OCI-LY7 (cell line): ENCODE data around the gene CWC25. TPM values are rescaled to one million over a fixed set of nuclear protein-coding genes. Genes with fewer than 3 reads are reported as not detected.
A peak's percentile ranks its signal among the peaks of the same experiment; 100 is the strongest.

Source experiments
- BruUV-seq: library from RNA; stranded (reverse); fragments of 400-500 nt; replicated peaks from 2 replicates; lab custom pipeline; 2021; lab: Mats Ljungman, UMichigan
- CTCF ChIA-PET: fragments of 300-600 bp; sonication (Branson Sonifier 250); formaldehyde crosslinking; loops from one replicate; lab custom pipeline; 2022; ENCODE audit warnings: antibody characterized with exemption; ENCODE audit not compliant: unreplicated experiment; lab: Charles Lee
- POLR2A ChIA-PET: fragments of 300-600 bp; sonication (Branson Sonifier 250); formaldehyde crosslinking; loops from one replicate; lab custom pipeline; 2022; ENCODE audit warnings: antibody characterized with exemption; lab: Charles Lee
- DNase-seq: peaks from one replicate; pipeline ENCODE4 v3.0.0-alpha.2; 2015; ENCODE audit warnings: low spot score
- H2AFZ ChIP-seq: fragments of 200-600 bp; sonication (generic), shearing (Covaris generic); 2 replicates; pipeline ENCODE4 v1.6.1; 2014; ENCODE audit warnings: mild to moderate bottlenecking, antibody characterized with exemption, low read length, moderate library complexity
- H3K27ac ChIP-seq: fragments of 200-600 bp; sonication (generic); 2 replicates; pipeline ENCODE4 v1.5.1; 2014; ENCODE audit warnings: mixed run types, low read depth, mild to moderate bottlenecking, moderate library complexity, low read length, inconsistent platforms; ENCODE audit not compliant: poor library complexity, severe bottlenecking
- H3K36me3 ChIP-seq: fragments of 200-600 bp; sonication (generic); 2 replicates; pipeline ENCODE4 v1.6.1; 2014; ENCODE audit warnings: mild to moderate bottlenecking, antibody characterized with exemption, low read length, moderate library complexity, mixed read lengths; ENCODE audit not compliant: insufficient read depth
- H3K4me1 ChIP-seq: fragments of 200-600 bp; sonication (generic); 2 replicates; pipeline ENCODE4 v1.5.1; 2014; ENCODE audit warnings: mild to moderate bottlenecking, low read length; ENCODE audit not compliant: insufficient read depth, poor library complexity, severe bottlenecking
- H3K4me2 ChIP-seq: fragments of 200-600 bp; sonication (generic); 2 replicates; pipeline ENCODE4 v1.6.1; 2014; ENCODE audit warnings: mild to moderate bottlenecking, low read length
- H3K4me3 ChIP-seq: fragments of 200-600 bp; sonication (generic); 2 replicates; pipeline ENCODE4 v1.5.1; 2014; ENCODE audit warnings: mild to moderate bottlenecking, low read depth, low read length; ENCODE audit not compliant: poor library complexity, severe bottlenecking
- H3K79me2 ChIP-seq: fragments of 200-600 bp; sonication (generic); 2 replicates; pipeline ENCODE4 v1.6.1; 2016; ENCODE audit warnings: low read depth, mild to moderate bottlenecking, low read length, moderate library complexity, mixed read lengths; ENCODE audit not compliant: insufficient read depth
- H3K9me2 ChIP-seq: fragments of 200-600 bp; sonication (generic); 2 replicates; pipeline ENCODE4 v1.6.1; 2016; ENCODE audit warnings: mild to moderate bottlenecking, low read length, mixed read lengths; ENCODE audit not compliant: insufficient read depth
- H3K9me3 ChIP-seq: fragments of 200-600 bp; sonication (generic); 2 replicates; pipeline ENCODE4 v1.6.1; 2014; ENCODE audit warnings: mild to moderate bottlenecking, mixed run types, low read length, mixed read lengths
- H4K20me1 ChIP-seq: fragments of 200-600 bp; sonication (generic); 2 replicates; pipeline ENCODE4 v1.6.1; 2014; ENCODE audit warnings: mild to moderate bottlenecking, antibody characterized with exemption, low read length, moderate library complexity, mixed read lengths; ENCODE audit not compliant: insufficient read depth
- CTCF ChIP-seq: fragments of 200-600 bp; sonication (generic); conservative IDR thresholded peaks from 2 replicates; pipeline ENCODE4 v1.5.1; 2014; ENCODE audit warnings: mild to moderate bottlenecking, antibody characterized with exemption, low read length, moderate library complexity, mixed read lengths
- EZH2phosphoT487 ChIP-seq: fragments of 200-600 bp; sonication (generic); IDR thresholded peaks from 2 replicates; pipeline ENCODE4 v1.6.1; 2018; ENCODE audit warnings: low read depth, borderline replicate concordance, mild to moderate bottlenecking, mixed run types, antibody characterized with exemption, low read length, moderate library complexity, mixed read lengths
- intact Hi-C: fragments of 100-400 bp; cut with micrococcal nuclease; formaldehyde crosslinking; loops from one replicate; pipeline ENCODE4 v1.10.0; 2022; ENCODE audit not compliant: unreplicated experiment
- total RNA-seq, 2 experiments: library from RNA; depleted of rRNA in 1 of 2; stranded (reverse); fragments of >200 nt in 1 of 2; shearing (Covaris generic) in 1 of 2; gene quantifications; 2 replicates each; pipeline ENCODE4 v1.2.3, GENCODE V29; 2014 to 2022

Gene CWC25
- total RNA-seq, 2 experiments from 2014 or later = 22.2 to 26.8 TPM

GRCh38 chr17:38797828-38798227 is 27.3 kb downstream of the CWC25 start:
- H3K4me3 ChIP-seq = peak overlapping the region; percentile 97
- peaks cover 21% of the 10 kb centered on the region for H3K4me1 ChIP-seq
- H3K4me2 ChIP-seq = peak overlapping the region; percentile 98
- H3K9me3 ChIP-seq = no peaks in the 10 kb centered on the region
- H3K36me3 ChIP-seq = peaks cover 35% of the 10 kb centered on the region
- no peaks in the 10 kb centered on the region for H4K20me1 ChIP-seq
- H3K9me2 ChIP-seq = no peaks in the 10 kb centered on the region
- POLR2A ChIA-PET = no interaction called here
- TSS peak; percentile 13 for BruUV-seq
- H3K79me2 ChIP-seq = peaks cover 42% of the 10 kb centered on the region
- CTCF ChIA-PET = interaction anchor here (0.7 kb wide), 1 partner anchor 106 kb away, joined by 3 read pairs; no protein-coding TSS in a partner anchor
- no peak overlapping the region for H3K27ac ChIP-seq
- no peak overlapping the region for H2AFZ ChIP-seq
- DNase-seq = no peak
- intact Hi-C loops = no loop called here
- no peak for TF ChIP-seq EZH2phosphoT487
- TF ChIP-seq CTCF = no peak

- H3K79me2 ChIP-seq = peaks cover 42% of the 10 kb centered on the region
- no peak for DNase-seq
- H4K20me1 ChIP-seq = no peaks in the 10 kb centered on the region
- intact Hi-C loops = no loop called here
- no peaks in the 10 kb centered on the region for H3K9me2 ChIP-seq
- H3K36me3 ChIP-seq = peaks cover 30% of the 10 kb centered on the region
- no peaks in the 10 kb centered on the region for H3K9me3 ChIP-seq
- H2AFZ ChIP-seq = no peak overlapping the region
- H3K4me2 ChIP-seq = peak overlapping the region; percentile 98
- TF ChIP-seq EZH2phosphoT487 = no peak
- TF ChIP-seq CTCF = no peak
- BruUV-seq = no TSS peak
- H3K27ac ChIP-seq = no peak overlapping the region
- peaks cover 21% of the 10 kb centered on the region for H3K4me1 ChIP-seq
- ChIA-PET POLR2A (no interaction called here), CTCF (no interaction called here)
- no peak overlapping the region for H3K4me3 ChIP-seq
These were observed 28.0 kb downstream of the CWC25 start for GRCh38 chr17:38797158-38797490.

GRCh38 chr17:38796451-38797157 is 28.5 kb downstream of the CWC25 start:
- intact Hi-C loops = no loop called here

More at GRCh38 chr17:38796451-38797157, 28.5 kb downstream of the CWC25 start:
- Histone ChIP-seq H3K79me2 (peaks cover 42% of the 10 kb centered on the region), H4K20me1 (no peaks in the 10 kb centered on the region), H2AFZ (no peak overlapping the region), H3K4me1 (peaks cover 21% of the 10 kb centered on the region), H3K4me2 (peak overlapping the region; percentile 98; the same call in 1 of the 2 replicates), H3K27ac (no peak overlapping the region), H3K9me3 (no peaks in the 10 kb centered on the region), H3K4me3 (no peak overlapping the region), H3K9me2 (no peaks in the 10 kb centered on the region), H3K36me3 (peaks cover 25% of the 10 kb centered on the region)
- no TSS peak for BruUV-seq
- TF ChIP-seq EZH2phosphoT487 (no peak), CTCF (no peak)
- ChIA-PET POLR2A (no interaction called here), CTCF (no interaction called here)
- no peak for DNase-seq
